C1 segment of cervical spinal cord (tissue), 14 donors: Measurements from ENCODE around the gene CAV1.

Experiments
- DNase-seq, 14 donors: peaks; one replicate each; lab custom pipeline; 2025; lab: John Stamatoyannopoulos, UW

CAV1 gene

DNA sequence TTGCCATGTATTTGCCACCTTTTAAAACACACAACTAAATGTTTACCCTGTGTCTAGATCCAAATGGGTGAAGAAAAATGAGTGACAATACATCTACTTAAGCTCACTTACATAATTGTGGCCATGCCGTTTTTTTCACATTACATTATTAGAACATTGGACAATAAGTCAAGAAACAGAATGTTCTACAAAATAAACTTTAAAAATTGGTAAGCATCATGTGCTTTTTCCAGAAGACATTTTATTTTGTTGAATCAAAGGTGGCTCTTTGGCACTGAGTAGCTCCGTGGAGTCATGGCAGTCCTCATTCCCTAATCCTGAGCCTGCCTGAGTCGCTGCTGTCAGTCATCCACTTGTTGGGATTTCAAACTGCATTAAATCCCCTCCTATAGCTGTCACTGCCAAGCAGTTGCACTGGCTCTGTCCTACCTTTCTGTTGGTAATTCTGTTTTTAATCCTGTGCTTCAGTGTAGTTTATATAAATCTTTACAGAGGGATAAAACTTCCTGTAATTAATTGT, 32.3 kb downstream of the CAV1 start:
- DNase-seq = no peak

DNA sequence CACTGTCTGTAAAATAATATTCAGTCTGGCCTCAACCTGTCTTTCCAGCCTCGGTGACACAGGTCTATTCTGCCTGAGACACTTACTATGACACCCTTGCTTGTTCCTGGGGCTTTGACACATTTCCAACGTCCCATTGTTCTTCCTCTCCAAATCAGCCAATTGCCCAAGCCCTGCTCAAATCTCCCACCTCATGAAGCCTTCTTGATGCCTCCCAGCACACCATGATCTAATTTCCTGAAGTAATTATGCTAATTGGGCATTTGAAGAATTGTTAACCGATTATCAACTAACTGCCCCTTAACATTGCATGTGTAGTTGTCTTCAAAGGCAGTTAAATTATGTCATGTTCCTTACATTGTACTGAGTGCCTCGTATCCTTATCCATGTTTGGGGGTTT, 33.1 kb downstream of the CAV1 start:
- DNase-seq = no peak

DNA sequence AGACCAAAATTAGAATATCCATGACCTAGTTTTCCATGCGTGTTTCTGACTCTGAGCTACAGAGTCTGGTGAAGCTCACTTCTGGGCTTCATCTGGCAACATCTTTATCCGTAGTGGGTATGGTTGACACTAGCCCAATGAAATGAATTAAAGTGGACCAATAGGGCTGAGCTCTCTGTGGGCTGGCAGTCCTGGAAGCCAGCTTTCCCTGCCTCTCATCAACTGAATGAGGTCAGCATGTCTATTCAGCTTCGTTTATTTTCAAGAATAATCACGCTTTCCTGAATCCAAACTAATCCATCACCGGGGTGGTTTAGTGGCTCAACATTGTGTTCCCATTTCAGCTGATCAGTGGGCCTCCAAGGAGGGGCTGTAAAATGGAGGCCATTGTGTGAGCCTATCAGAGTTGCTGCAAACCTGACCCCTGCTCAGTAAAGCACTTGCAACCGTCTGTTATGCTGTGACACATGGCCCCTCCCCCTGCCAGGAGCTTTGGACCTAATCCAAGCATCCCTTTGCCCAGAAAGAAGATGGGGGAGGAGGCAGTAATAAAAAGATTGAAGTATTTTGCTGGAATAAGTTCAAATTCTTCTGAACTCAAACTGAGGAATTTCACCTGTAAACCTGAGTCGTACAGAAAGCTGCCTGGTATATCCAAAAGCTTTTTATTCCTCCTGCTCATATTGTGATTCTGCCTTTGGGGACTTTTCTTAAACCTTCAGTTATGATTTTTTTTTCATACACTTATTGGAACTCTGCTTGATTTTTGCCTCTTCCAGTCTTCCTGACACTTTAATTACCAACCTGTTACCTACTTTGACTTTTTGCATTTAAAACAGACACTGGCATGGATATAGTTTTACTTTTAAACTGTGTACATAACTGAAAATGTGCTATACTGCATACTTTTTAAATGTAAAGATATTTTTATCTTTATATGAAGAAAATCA, 35.5 kb downstream of the CAV1 start:
- DNase-seq = no peak

DNA sequence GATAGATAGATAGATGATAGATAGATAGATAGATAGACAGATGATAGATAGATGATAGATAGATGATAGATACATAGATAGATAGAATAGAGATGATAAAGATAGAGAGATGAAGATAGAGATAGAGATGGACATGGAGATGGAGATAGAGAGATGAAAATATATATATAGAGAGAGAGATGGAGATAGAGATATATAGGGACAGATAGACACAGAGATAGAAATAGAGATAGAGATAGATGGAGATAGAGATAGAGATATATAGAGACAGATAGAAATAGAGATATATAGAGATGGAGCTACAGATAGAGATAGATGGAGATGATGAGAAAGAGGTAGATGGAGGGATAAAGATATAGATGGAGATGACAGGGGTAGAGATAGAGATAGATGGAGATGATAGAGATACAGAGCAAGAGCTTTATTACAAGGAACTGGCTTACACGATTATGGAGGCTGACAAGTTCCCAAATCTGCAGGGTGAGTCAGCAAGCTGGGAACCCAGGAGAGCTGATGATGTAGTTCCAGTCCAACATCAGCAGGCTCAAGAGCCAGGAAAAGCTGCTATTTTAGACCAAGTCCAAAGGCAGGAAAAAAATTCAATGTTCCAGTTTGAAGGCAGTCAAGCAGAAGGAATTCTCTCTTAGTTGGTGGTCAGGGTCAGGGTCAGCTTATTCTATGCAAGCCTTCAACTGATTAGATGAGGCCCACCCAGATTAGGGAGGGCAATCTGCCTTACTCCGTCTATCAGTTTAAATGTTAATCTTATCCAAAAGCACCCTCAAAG, 37.1 kb downstream of the CAV1 start:
- DNase-seq = no peak

DNA sequence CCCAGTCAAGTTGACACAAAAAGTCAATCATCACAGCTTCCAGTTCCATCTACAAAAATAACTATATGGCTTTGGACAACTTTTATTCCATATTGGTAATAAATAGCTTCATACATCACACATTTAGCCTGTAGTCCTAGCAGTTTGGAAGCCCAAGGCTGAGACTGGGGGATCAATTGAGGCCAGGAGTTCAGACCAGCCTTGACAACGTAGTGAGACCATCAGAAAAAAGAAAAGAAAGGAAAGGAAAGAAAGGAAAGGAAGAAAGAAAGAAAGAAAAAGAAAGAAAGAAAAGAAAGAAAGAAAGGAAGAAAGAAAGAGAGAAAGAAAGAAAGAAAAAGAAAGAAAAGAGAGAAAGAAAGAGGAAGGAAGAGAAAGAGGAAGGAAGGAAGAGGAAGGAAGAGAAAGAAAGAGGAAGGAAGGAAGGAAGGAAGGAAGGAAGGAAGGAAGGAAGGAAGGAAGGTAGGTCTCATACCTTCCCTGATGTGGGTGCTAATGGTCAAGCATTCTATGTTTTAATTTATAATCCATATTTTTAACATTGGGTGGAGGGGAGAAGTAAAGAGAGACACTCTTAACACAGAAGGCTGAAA, 37.8 kb downstream of the CAV1 start:
- no peak for DNase-seq

DNA sequence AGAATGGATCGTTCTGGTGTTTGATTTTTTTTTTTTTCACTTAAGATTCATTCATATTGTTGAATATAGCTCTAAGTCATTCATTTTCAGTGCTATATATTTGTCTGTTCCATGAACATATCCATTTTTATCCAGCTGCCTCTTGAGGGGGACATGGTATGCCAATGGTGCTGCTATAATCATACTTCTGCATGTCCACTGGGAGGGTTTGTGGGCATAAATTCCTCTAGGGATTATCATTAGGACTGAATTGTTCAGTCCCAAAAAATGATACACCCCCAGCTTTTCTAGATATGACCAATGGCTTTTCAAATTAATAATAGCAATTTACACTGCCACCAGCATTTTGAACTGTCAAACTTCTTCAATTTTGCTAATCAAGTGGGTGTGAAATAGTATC, 41.1 kb downstream of the CAV1 start:
- no peak for DNase-seq

DNA sequence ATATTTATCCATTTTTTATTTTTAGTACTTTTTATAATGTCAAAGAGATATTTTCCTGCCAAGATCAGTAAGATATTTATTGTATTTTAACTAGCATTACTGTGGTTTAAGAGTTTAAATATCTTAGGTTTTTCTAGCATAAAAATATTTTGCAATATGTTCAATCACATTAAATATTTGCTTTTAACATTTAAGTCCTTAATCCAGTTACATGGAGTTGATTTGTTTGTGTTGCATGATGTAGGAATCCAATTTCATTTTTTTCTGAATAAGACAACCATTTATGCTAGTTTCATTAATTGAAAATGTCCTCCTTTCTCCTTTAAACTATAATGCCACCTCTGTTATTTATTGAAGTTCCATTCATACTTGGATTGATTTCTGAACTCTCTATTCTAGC, 41.8 kb downstream of the CAV1 start:
- DNase-seq = no peak

DNA sequence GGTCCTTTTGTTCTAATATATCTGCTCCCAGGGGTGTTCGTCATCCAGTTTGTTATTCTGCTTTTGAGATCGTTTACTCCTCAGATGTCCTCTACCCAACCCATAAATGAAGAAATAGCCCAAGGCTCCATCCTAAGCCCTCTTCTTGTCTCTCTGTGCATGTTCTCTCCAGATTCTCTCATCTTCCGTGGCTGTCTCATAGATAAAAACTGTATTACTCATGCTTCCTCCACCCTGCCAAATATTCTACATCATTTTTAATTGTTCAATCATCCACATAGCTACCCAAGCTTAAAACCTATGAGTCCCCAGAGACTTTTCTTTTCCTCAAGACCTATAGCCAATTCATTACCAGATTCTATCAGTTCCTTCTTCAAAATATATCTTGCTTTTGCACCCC, 44.9 kb downstream of the CAV1 start:
- no peak for DNase-seq

DNA sequence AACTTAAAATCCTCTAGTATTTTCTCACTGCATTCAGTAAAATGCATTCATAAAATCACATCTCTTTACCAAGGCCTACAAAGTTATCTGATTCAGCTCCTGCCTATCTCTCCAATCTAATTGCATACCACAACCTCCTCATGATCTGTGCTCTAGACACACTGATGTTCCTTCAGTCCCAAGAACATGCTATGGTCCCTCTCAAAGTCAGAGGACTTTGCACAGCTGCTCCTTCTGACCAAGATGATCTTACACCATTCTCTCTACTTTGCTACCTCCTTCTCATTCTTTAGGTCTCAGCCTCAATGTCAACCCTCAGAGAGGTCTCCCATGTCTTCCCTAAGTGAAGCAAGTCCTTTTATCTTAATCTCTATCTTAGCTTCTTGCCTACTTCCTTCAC, 45.5 kb downstream of the CAV1 start:
- no peak for DNase-seq

DNA sequence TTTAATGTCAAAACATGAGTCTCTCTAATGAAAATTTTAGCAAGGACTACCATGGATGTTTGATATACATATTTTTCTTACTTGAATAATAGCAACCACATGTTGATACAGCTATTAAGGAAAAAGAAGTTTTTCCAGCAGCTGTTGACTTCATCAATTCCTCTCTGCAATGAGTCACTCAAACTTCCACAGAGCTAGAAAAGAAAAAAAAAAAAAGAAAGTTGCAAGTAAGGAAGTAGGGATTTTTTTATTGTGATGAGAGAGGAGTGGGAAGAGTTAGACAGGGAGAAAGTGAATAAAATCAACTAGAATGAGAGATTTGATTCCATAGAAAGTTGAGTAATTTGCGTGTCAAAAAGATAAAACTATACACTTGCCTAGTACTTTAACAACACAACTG, 46.2 kb downstream of the CAV1 start:
- DNase-seq = no peak

DNA sequence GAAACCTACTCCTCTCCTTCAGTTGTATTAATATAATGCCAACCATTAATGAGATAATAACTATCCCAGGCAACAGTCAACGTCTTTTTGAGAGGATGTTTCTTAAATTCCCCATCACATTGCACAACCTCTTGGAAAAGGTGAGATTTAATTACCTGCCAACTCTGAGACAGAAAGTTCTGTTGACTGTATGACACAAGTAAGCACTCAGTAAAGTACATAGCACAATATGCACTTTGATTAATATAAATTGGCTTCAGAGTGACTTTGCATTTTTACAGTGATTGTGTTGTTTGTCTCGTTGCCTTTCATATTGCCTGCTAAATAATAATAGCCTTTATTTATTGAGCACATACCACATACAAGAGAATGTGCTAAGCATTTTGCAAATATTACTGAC, 46.7 kb downstream of the CAV1 start:
- no peak for DNase-seq

DNA sequence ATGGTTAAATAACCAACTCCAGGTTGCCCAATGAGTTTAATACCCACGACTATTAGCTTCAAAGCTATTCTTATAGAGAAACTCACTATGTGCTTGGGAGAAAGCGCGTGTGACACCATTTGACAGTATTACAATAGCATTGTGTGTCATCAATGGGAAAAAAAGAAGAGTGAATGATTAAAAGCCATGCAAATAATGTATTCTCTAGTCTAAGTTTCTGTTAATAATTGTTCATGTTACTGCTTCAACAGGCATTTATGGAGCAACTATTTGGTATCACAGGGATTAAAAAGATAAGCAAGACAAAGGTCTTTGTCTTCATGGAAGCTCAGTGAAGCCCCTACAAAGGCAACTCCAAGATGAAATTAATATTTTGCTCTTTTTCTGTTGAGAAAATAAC, 47.2 kb downstream of the CAV1 start:
- no peak for DNase-seq

DNA sequence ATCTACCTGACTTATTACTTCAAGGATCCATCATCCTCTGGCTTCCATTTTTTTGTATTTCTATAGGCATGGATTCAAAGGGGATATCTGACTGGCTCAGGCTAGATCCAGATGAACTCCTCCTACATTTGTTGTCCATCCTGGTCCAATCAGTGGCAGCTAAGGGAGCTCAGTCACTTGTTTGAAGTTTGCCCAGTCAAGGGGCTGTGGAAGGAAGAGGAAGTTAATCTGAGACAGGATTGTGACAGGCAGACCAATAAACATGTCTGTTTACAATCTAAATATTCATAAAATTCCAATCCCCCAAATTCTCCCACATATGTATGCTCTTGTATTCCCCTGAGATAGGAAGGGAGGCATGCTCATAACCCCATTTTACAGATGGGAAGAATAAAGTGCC, 48.7 kb downstream of the CAV1 start:
- DNase-seq = no peak

DNA sequence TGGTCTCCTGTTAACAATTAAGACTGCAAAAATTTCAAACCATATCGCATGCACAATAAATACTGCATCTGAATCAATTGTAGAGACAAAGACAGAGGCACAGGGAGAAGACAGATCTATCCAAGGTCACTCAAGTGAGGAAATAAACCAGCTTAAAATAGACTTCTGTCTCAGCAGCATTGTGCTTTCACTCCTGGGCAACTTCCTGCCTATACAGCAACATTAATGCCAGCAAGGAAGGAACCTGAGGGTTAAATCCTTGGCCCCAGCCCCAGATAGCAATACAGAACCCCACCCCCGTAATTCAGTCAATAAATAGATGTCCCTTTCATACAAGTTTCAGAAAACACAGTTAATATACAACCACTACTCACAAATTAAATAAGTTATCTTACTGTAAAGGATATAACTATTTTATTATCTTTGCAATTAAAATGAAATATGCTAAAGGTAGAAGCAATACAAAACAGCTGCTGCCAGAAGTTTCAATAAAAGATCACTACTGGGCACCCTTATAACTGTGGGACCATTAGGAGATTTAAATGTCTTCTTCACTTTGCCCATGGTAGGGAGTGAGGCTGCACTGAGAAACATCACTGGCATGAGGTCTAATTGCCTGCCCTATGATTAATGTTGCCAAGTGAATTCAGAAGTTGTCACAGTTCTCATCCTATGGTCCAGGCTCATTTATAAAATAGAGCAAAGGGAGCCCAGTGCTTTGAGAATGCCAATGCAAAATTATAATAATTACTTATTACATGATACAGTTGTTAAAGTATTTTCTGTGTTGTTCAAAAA, 49.4 kb downstream of the CAV1 start:
- no peak for DNase-seq

DNA sequence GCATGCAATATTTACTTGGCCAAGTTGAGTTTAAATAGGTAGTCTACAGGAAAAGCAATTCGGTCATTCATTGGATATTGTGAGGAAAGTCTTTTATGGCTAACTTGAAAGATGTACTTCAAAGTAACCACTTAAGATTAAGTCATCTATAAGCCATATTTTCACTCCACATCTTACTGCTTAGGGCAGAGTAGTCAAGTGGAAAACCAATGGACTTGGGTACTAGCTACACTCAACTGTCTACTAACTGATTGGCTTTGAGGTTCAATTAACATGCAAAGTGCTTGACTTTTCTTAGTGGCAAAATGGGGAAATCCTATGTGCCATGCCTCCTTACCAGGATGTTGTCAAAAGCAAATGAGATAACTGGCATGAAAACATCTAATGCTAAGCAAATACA, 51.0 kb downstream of the CAV1 start:
- no peak for DNase-seq

DNA sequence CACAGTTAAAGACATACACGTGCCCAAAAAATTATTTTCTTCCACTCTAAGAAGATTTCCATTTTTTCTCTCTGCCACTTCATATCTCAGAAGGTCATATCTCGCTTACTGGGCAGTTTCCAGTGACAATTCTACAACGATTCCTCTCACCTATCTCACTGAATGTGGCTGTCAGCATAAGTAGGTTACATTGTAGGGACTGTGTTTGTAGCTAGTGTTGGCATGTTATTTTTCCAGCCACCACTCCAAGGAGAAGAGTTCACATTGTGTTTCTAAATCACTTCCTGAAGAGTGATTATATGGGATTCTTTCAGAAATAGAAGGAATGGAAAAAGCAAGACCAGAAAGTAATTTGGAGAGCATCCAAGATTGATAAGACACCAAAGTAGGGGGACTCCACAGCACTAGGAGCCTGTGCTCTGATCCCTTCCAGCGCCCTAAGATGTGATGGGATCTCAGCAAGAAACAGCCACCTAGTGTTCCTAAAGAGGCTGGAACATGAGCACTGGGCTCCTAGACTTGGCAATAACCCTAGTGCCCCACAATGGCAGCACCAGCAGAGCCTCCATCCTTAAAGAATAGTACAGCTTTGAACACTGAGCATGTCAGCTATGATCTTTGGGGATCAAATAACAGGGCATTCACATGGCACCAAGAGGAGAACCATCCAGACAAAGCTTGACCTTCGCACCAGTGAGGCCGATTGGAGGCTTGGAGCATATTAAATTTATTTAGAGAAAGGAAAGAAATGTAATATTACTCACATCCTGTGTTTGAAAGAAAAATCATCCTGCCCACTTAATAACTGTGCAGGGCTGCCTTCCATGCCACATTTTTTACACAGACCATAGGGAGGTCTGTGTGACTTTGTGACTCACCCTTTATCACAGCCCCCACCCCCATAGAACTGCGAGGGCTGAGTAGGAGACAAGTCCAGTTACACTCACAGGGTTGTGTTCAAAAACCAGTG, 51.8 kb downstream of the CAV1 start:
- no peak for DNase-seq

DNA sequence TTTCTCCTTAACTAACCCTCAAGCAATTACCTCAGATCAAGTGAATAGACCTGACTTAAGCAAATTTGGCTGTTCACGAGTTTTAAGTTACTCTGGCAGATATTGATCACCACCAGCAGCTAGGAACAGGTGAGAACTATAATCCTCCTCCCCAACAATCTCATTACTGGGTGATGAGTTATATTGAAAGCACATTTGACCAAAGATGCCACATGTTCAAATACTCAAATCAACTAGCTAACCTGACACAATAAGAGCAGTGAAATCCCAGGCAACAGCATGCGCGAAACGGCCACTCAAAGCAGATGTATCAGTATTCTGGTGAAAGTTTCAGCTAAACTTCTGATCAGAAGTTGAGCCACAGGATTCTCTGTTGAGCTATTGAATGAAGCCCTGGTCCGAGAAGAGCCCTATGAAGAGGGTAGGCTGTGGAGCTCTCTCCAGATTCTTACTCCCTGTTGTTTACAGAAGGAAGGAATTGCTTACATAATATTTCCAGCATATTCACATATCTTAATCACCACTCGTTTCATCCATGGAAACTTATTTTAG, 52.6 kb downstream of the CAV1 start:
- DNase-seq = no peak

DNA sequence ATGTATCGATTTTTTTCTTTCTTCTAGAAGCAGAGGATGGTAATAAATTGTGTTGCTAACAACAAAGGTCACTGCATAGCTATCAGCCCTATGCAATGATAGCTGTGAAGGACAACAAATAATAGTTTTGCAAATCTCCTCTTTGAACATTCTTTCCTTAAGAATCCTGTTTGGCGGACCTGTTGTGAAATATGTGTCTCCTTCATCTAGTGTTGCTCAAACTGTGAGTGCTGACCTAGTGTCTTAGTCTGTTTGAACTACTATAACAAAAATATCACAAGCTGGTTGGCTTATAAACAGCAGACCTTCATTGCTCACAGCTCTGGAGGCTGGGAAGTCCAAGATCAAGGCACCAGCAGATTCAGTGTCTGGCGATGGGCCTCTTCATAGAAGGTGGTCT, 53.7 kb downstream of the CAV1 start:
- no peak for DNase-seq

DNA sequence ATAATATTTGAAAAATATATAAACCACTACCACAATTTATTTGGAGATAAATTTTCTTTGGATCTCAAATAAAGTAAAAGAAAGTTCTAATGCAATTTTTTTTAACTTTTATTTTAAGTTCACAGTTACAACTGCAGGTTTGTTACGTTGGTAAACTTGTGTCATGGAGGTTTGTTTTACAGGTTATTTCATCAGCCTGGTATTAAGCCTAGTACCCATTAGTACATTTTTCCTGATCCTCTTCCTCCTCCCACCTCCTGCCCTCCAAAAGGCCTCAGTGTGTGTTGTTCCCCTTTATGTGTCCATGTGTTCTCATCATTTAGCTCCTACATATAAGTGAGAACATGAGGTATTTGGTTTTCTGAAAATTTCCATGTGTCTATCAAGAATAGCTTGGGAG, 54.5 kb downstream of the CAV1 start:
- no peak for DNase-seq

DNA sequence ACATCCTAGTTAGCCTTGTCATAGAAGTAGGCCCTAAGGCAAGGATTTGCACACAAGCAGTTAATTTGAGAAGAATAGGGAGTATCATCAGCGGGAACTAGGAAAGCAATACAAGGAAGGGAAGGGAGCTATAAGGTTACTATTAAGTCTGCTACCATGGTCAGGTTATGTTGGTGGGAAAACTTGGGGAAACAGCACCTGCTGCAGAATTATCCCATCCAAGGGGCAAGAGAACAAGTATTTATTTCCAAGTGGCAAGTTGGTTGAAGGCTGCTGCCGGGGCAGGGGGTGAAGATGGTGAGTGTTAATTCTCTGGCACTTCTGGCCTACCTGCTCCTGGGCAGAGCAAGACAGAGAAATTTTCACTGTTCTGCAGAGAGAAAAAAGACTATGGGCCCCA, 55.0 kb downstream of the CAV1 start:
- no peak for DNase-seq
